Stimulated activated naive CD8-positive, alpha-beta T cell treated with anti-CD3 and anti-CD28 coated beads, Interleukin-15, amount 100 ng/mL, for 72 hours (primary cell): Measurements from ENCODE around the gene MROH2A.
A peak's percentile ranks its signal among the peaks of the same experiment; 100 is the strongest.
"Not testable (repeated sequence)": the region's sequence is repeated elsewhere in the genome, so short reads cannot be mapped to it uniquely, and the experiment has no call there.

ENCODE experiments used
- ATAC-seq: fragments of 150-1000 bp; cut with Tn5 transposase; 2 replicates; pipeline ENCODE4 v1.10.0; 2021; ENCODE audit warnings: mild to moderate bottlenecking, moderate library complexity
- DNase-seq, 2 donors: peaks; one replicate each; pipeline ENCODE4 v3.0.0; 2021 to 2022
- H3K27ac Mint-ChIP-seq, 2 donors: one replicate each; pipeline ENCODE4 v1.8.0; 2022; ENCODE audit warnings: mild to moderate bottlenecking in 2 of 2, mixed read lengths in 2 of 2, moderate library complexity in 2 of 2
- H3K27me3 Mint-ChIP-seq: one replicate; pipeline ENCODE4 v1.8.0; 2022; ENCODE audit warnings: mixed read lengths
- H3K4me1 Mint-ChIP-seq: one replicate; pipeline ENCODE4 v1.8.0; 2022; ENCODE audit warnings: mild to moderate bottlenecking, mixed read lengths
- H3K4me3 Mint-ChIP-seq, 2 donors: one replicate each; pipeline ENCODE4 v1.8.0; 2022; ENCODE audit warnings: mild to moderate bottlenecking in 2 of 2, mixed read lengths in 2 of 2, moderate library complexity in 1 of 2
- H3K9me3 Mint-ChIP-seq, 2 donors: one replicate each; pipeline ENCODE4 v1.8.0; 2022; ENCODE audit warnings: mixed read lengths in 2 of 2

Gene MROH2A

GRCh38 chr2:233778030-233778429 is at the start of gene MROH2A:
Gene MROH2A (plus strand): TSS chr2:233778330. CDS start chr2:233779359, 1,029 bp downstream.
- no peak for ATAC-seq
- peaks cover 3 to 37% of the 10 kb centered on the region in 2 donors for H3K9me3 Mint-ChIP-seq

GRCh38 chr2:233728723-233729301 is 49.3 kb upstream of the MROH2A start, which contains the start of gene UGT1A3:
Gene UGT1A3 (plus strand): TSS chr2:233729042. CDS start chr2:233729127, 85 bp downstream.
- Mint-ChIP-seq H3K4me3 (no peak within 1 kb of the TSS), H3K9me3 (peaks cover 0 to 8% of the 10 kb centered on the region in 2 donors), H3K27ac (no peak within 1 kb of the TSS), H3K4me1 (no peaks in the 10 kb centered on the region), H3K27me3 (peaks cover 53% of the 10 kb centered on the region)
- DNase-seq (no peak), ATAC-seq (no peak)

More at GRCh38 chr2:233778030-233778429, at the start of gene MROH2A:
- Mint-ChIP-seq H3K4me3 (no peak within 1 kb of the TSS), H3K27me3 (peaks cover 36% of the 10 kb centered on the region), H3K27ac (no peak within 1 kb of the TSS), H3K4me1 (no peaks in the 10 kb centered on the region)
- no peak for DNase-seq

GRCh38 chr2:233736868-233737653 is 41.1 kb upstream of the MROH2A start:
- H3K27me3 Mint-ChIP-seq, result peaks cover 62% of the 10 kb centered on the region
- not testable (repeated sequence) for H3K27ac Mint-ChIP-seq

GRCh38 chr2:233740870-233741269 is 37.3 kb upstream of the MROH2A start:
- no peaks in the 10 kb centered on the region for H3K4me1 Mint-ChIP-seq
- DNase-seq, result no peak
- H3K4me3 Mint-ChIP-seq, result no peak overlapping the region
- no peak overlapping the region for H3K27ac Mint-ChIP-seq
- H3K27me3 Mint-ChIP-seq, result peaks cover 42% of the 10 kb centered on the region
- no peaks in the 10 kb centered on the region for H3K9me3 Mint-ChIP-seq
- no peak for ATAC-seq

More at GRCh38 chr2:233736868-233737653, 41.1 kb upstream of the MROH2A start:
- H3K4me3 Mint-ChIP-seq, H3K4me1 Mint-ChIP-seq, H3K9me3 Mint-ChIP-seq, ATAC-seq, DNase-seq: not testable (repeated sequence)

- H3K4me3 Mint-ChIP-seq, result no peak overlapping the region
- no peak overlapping the region for H3K27ac Mint-ChIP-seq
- peaks cover 45% of the 10 kb centered on the region for H3K27me3 Mint-ChIP-seq
- DNase-seq (no peak), ATAC-seq (no peak)
- no peaks in the 10 kb centered on the region for H3K9me3 Mint-ChIP-seq
- no peaks in the 10 kb centered on the region for H3K4me1 Mint-ChIP-seq
These were observed 34.5 kb upstream of the MROH2A start for GRCh38 chr2:233743464-233744259.

- H3K9me3 Mint-ChIP-seq, result peaks cover 8% of the 10 kb centered on the region in 2 donors
- no peaks in the 10 kb centered on the region for H3K4me1 Mint-ChIP-seq
- peaks cover 44% of the 10 kb centered on the region for H3K27me3 Mint-ChIP-seq
- ATAC-seq, result no peak
- peak overlapping the region in 1 of 2 donors; percentile 75 for H3K27ac Mint-ChIP-seq
- no peak for DNase-seq
- no peak overlapping the region for H3K4me3 Mint-ChIP-seq
These were observed 32.9 kb upstream of the MROH2A start for GRCh38 chr2:233745073-233745755.

GRCh38 chr2:233745838-233746237 is 32.3 kb upstream of the MROH2A start:
- not testable (repeated sequence) for DNase-seq, H3K4me1 Mint-ChIP-seq, H3K4me3 Mint-ChIP-seq, ATAC-seq
- peaks cover 42% of the 10 kb centered on the region for H3K27me3 Mint-ChIP-seq
- peak overlapping the region in 1 of 2 donors; percentile 75 for H3K27ac Mint-ChIP-seq
- H3K9me3 Mint-ChIP-seq, result peaks cover 8 to 15% of the 10 kb centered on the region in 2 donors

GRCh38 chr2:233746475-233747282 is 31.5 kb upstream of the MROH2A start:
- Mint-ChIP-seq H3K4me1 (no peaks in the 10 kb centered on the region), H3K4me3 (no peak overlapping the region), H3K27me3 (peaks cover 42% of the 10 kb centered on the region), H3K9me3 (peaks cover 11 to 23% of the 10 kb centered on the region in 2 donors), H3K27ac (no peak overlapping the region)
- DNase-seq (no peak), ATAC-seq (no peak)

GRCh38 chr2:233747283-233747544 is 30.9 kb upstream of the MROH2A start:
- no peak for DNase-seq
- peaks cover 14 to 27% of the 10 kb centered on the region in 2 donors for H3K9me3 Mint-ChIP-seq
- no peak overlapping the region for H3K4me3 Mint-ChIP-seq
- no peak overlapping the region for H3K27ac Mint-ChIP-seq
- ATAC-seq, result no peak
- no peaks in the 10 kb centered on the region for H3K4me1 Mint-ChIP-seq
- H3K27me3 Mint-ChIP-seq, result peaks cover 42% of the 10 kb centered on the region

GRCh38 chr2:233750689-233751088 is 27.4 kb upstream of the MROH2A start:
- not testable (repeated sequence) for H3K4me3 Mint-ChIP-seq, ATAC-seq, H3K4me1 Mint-ChIP-seq, DNase-seq, H3K27ac Mint-ChIP-seq
- Mint-ChIP-seq H3K9me3 (peaks cover 14 to 27% of the 10 kb centered on the region in 2 donors), H3K27me3 (peaks cover 36% of the 10 kb centered on the region)

- not testable (repeated sequence) for ATAC-seq, DNase-seq, H3K4me3 Mint-ChIP-seq, H3K4me1 Mint-ChIP-seq, H3K27ac Mint-ChIP-seq
- Mint-ChIP-seq H3K9me3 (peaks cover 14 to 27% of the 10 kb centered on the region in 2 donors), H3K27me3 (peaks cover 33% of the 10 kb centered on the region)
These were observed 26.7 kb upstream of the MROH2A start for GRCh38 chr2:233751212-233752009.

- no peak for ATAC-seq
- no peaks in the 10 kb centered on the region for H3K4me1 Mint-ChIP-seq
- H3K27ac Mint-ChIP-seq, result no peak overlapping the region
- H3K4me3 Mint-ChIP-seq, result no peak overlapping the region
- no peak for DNase-seq
- H3K9me3 Mint-ChIP-seq, result peaks cover 7 to 21% of the 10 kb centered on the region in 2 donors
- peaks cover 3% of the 10 kb centered on the region for H3K27me3 Mint-ChIP-seq
These were observed 23.1 kb upstream of the MROH2A start for GRCh38 chr2:233754872-233755611.

GRCh38 chr2:233756429-233757081 is 21.6 kb upstream of the MROH2A start:
- Mint-ChIP-seq H3K9me3 (peaks cover 4 to 6% of the 10 kb centered on the region in 2 donors), H3K4me3 (no peak overlapping the region), H3K27me3 (no peaks in the 10 kb centered on the region), H3K27ac (no peak overlapping the region), H3K4me1 (no peaks in the 10 kb centered on the region)
- DNase-seq, result no peak
- ATAC-seq, result no peak
